Measurements from ENCODE around the gene LONP2.
"Not testable (repeated sequence)": the region's sequence is repeated elsewhere in the genome, so short reads cannot be mapped to it uniquely, and the experiment has no call there.

LONP2 gene

DNA sequence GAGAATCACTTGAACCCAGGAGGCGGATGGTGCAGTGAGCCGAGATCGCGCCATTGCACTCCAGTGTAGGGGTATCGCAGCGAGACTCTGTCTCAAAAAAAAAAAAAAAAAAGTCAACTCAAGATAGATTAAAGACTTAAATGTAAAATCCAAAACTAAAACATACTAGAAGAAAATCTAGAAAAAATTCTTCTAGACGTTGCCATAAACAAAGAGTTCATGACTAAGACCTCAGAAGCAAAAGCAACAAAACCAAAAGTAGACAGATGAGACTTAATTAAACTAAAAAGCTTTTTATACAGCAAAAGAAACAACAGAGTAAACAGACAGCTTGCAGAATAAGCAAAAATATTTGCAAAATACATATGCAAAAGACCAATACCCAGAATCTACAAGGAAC is 64.4 kb downstream of the LONP2 start:
- TF ChIP-seq, protein P1, sequence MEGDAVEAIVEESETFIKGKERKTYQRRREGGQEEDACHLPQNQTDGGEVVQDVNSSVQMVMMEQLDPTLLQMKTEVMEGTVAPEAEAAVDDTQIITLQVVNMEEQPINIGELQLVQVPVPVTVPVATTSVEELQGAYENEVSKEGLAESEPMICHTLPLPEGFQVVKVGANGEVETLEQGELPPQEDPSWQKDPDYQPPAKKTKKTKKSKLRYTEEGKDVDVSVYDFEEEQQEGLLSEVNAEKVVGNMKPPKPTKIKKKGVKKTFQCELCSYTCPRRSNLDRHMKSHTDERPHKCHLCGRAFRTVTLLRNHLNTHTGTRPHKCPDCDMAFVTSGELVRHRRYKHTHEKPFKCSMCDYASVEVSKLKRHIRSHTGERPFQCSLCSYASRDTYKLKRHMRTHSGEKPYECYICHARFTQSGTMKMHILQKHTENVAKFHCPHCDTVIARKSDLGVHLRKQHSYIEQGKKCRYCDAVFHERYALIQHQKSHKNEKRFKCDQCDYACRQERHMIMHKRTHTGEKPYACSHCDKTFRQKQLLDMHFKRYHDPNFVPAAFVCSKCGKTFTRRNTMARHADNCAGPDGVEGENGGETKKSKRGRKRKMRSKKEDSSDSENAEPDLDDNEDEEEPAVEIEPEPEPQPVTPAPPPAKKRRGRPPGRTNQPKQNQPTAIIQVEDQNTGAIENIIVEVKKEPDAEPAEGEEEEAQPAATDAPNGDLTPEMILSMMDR (IDR thresholded peaks at IDR 0.05; ENCODE audit: control extremely low read depth, extremely low read depth, low read depth, missing control alignments) = no peak
- POLR2A ChIA-PET = no interaction called here
- DNase-seq (ENCODE audit: extremely low spot score) = no peak
- CTCF ChIA-PET = no interaction called here

DNA sequence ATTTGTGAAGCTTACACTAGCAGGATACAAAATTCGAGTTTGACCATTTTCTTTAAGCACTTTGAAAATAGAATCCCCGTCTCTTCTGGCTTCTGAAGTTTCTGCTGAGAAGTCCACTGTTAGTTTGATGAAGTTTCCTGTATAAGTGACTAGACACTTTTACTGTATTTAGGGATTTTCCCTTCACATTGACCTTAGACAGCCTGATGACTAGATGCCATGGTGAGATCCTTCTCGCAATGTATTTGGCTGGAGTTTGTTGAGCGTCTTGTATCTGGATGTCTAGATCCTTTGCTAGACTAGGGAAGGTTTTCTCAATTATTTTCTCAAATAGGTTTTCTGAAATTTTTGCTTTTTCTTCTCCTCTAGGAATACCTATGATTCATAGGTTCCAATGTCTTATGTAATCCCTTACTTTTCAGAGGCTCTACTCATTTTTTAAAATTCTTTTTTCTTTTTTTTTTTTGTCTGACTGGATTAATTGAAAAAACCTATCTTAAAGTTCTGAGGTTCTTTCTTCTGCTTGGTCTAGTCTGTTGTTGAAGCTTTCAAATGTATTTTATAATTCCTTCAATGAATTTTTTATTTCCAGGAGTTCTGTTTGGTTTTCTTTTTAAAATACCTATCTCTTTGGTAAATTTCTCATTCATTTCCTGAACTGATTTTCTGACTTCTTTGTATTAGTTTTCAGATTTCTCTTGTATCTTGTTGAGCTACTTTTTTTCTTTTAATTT is 67.0 kb downstream of the LONP2 start:
- ChIA-PET CTCF (interaction anchor here (0.8 to 2.6 kb wide), 2 partner anchors 10 to 312 kb away, joined by 3 to 10 read pairs; no protein-coding TSS in a partner anchor), POLR2A (no interaction called here)
- TF ChIP-seq, protein P1 (IDR thresholded peaks at IDR 0.05; ENCODE audit: control extremely low read depth, extremely low read depth, low read depth, missing control alignments) = no peak
- DNase-seq (ENCODE audit: extremely low spot score) = no peak

DNA sequence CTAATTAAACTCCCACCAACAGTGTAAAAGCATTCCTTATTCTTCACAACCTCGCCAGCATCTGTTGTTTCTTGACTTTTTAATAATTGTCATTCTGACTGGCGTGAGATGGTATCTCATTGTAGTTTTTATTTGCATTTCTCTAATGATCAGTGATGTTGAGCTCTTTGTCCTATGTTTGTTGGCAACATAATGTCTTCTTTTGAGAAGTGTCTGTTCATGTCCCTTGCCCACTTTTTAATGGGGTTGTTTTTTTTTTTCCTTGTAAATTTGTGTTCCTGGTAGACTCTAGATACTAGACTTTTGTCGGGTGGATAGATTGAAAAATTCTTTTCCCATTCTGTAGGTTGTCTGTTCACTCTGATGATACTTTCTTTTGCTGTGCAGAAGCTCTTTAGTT is 69.8 kb downstream of the LONP2 start:
- CTCF ChIA-PET = interaction anchor here (1.3 to 1.7 kb wide), 2 partner anchors 9 to 310 kb away, joined by 4 to 7 read pairs; no protein-coding TSS in a partner anchor
- POLR2A ChIA-PET; DNase-seq (ENCODE audit: extremely low spot score): not testable (repeated sequence)

DNA sequence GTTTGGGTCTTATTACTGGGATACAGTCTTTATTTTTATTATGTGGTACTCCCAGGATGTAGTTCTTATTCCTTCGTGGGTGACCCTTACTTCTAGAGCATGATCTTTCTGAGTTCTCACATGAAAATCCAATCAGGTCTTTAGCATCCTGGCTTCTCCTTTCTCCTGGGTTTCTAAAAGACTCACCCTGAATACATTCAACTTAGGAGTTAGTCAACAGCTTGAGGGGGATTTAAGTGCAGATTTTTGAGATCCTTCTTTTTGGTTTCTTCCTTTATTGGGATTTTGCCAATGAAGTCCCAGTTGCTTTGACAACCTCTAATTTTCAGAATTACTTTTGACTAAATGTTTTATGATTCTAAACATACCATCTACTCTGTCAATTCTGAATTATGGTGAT is 72.9 kb downstream of the LONP2 start:
- no peak for DNase-seq (ENCODE audit: extremely low spot score)
- CTCF ChIA-PET = interaction anchor here (0.9 to 2.7 kb wide), 5 partner anchors 10 to 313 kb away, joined by 3 to 10 read pairs (median 4); no protein-coding TSS in a partner anchor
- POLR2A ChIA-PET = no interaction called here
- TF ChIP-seq, protein P1 (IDR thresholded peaks at IDR 0.05; ENCODE audit: control extremely low read depth, extremely low read depth, low read depth, missing control alignments) = no peak

DNA sequence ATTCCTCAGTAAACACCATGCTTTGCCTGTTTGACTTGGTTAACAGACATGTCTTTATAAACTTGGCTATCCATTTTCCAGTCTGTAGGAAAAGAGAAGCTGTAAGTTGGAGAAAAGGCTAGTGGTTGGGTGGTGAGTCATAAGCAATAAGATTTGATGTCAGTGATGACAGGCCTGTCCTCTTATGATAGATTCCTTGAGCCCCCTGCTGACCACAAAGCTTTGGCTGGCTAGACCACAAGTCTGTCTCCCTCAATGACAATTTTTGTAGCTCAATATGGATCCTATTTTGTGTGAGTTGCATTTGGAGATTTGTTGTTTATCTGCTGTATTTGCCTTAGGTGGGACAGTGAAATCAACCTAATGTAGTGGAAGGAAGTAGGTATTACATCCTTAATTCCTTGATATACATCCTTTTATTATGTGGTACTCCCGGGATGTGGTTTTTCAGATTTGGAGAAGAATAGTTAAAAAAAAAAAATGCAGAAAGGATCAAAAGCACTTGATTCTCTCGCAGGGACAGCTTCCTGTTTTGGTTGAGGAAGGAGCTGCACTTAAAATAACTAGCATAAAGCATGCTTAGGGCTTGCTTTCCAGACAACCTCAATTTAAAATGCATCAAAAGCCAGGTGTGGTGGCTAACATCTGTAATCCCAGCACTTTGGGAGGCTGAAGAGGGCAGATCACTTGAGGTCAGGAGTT is 73.7 kb downstream of the LONP2 start:
- TF ChIP-seq, protein P1 (IDR thresholded peaks at IDR 0.05; ENCODE audit: control extremely low read depth, extremely low read depth, low read depth, missing control alignments) = peak; percentile 1
- CTCF ChIA-PET = interaction anchor here (0.9 to 2.7 kb wide), 6 partner anchors 9 to 313 kb away, joined by 3 to 10 read pairs (median 4); no protein-coding TSS in a partner anchor
- POLR2A ChIA-PET = interaction anchor here (0.6 kb wide), 1 partner anchor 48 kb away, joined by 11 read pairs; no protein-coding TSS in a partner anchor
- no peak for DNase-seq (ENCODE audit: extremely low spot score)

DNA sequence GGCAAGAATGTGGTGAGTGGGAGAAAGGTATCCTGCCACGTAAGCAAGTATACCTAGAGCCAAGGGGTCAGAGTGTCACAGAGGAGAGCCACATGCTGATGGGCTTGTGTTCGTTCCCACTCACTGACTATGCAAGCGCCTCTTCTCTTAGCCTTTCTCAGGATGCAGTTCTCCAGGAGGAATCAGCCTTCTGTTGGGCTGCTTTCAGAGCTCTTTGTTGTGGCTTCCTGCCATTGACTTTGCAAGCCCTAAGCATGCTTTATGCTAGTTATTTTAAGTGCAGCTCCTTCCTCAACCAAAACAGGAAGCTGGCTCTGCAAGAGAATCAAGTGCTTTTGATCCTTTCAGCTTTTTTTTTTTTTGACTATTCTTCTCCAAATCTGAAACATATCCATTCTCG is 74.5 kb downstream of the LONP2 start:
- TF ChIP-seq, protein P1 (IDR thresholded peaks at IDR 0.05; ENCODE audit: control extremely low read depth, extremely low read depth, low read depth, missing control alignments) = no peak
- CTCF ChIA-PET = interaction anchor here (0.7 to 2.7 kb wide), 4 partner anchors 81 to 312 kb away, joined by 3 to 10 read pairs (median 4); no protein-coding TSS in a partner anchor
- POLR2A ChIA-PET = no interaction called here
- DNase-seq (ENCODE audit: extremely low spot score) = no peak
